ENCODE data around the gene USP30. TPM values are rescaled to one million over a fixed set of nuclear protein-coding genes. Genes with fewer than 3 reads are reported as not detected.
A peak's percentile ranks its signal among the peaks of the same experiment; 100 is the strongest.

USP30 gene
- total and polyA plus RNA-seq, 7 experiments from 2014 or later = 7.8 to 15.7 (median 12.9) TPM

DNA sequence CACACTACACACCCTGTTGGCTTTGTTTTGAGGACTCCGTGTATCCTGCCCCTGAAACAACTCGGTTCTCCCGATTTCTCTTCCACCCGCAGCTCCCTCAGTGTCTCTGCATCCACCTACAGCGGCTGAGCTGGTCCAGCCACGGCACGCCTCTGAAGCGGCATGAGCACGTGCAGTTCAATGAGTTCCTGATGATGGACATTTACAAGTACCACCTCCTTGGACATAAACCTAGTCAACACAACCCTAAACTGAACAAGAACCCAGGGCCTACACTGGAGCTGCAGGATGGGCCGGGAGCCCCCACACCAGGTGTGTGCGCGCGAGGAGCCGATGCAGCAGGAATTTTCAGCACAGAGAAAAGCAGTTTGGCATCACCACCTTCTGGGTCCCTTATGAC lies 30.4 kb downstream of the USP30 start:
- Mint-ChIP-seq H3K4me1 (no peaks in the 10 kb centered on the region), H3K36me3 (peaks cover 17 to 60% (median 42%) of the 10 kb centered on the region in 5 donors), H3K4me3 (no peak overlapping the region), H3K9me3 (peaks cover 0 to 23% (median 7%) of the 10 kb centered on the region in 11 donors), H3K27me3 (no peaks in the 10 kb centered on the region), H3K27ac (no peak overlapping the region)
- intact Hi-C loops (cut with micrococcal nuclease) = no loop called here
- no peak overlapping the region for H3K27ac ChIP-seq (ENCODE audit: low read depth, low read length)
- DNase-seq (no peak), ATAC-seq (no peak)
- H3K27me3 ChIP-seq (ENCODE audit: control insufficient read depth in 2 of 2, insufficient read depth in 2 of 2, low read length in 2 of 2) = no peaks in the 10 kb centered on the region
- CTCF ChIA-PET = no interaction called here
- H3K9me3 ChIP-seq (ENCODE audit: control insufficient read depth in 2 of 3, low read length in 3 of 3) = no peaks in the 10 kb centered on the region
- no peak overlapping the region for H3K4me3 ChIP-seq (ENCODE audit: low read length)
- H3K36me3 ChIP-seq (ENCODE audit: control insufficient read depth in 2 of 3, insufficient read depth in 3 of 3, low read length in 3 of 3) = peaks cover 0 to 70% (median 0%) of the 10 kb centered on the region in 3 experiments
- POLR2A ChIA-PET = no interaction called here
- no peaks in the 10 kb centered on the region for H3K4me1 ChIP-seq (ENCODE audit: control insufficient read depth in 2 of 2, insufficient read depth in 2 of 2, low read length in 2 of 2)

DNA sequence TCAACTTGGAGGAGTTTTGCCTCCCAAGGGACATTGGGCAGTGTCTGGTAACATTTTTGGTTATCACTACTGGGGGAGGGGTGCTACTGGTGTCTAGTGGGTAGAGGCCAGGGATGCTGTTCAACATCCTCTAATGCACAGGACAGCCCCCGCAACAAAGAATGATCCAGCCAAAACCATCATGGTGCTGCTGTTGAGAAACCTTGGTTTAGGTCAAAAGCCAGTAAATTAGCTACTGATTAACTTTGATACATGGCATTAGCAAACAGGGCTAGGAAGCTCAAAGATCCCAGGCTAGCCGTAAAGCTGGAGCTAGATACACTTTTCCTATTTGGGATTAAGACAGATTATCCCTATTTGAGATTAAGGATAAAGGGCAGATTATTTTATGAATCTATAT lies 32.0 kb downstream of the USP30 start:
- H3K36me3 ChIP-seq (ENCODE audit: control insufficient read depth in 2 of 3, insufficient read depth in 3 of 3, low read length in 3 of 3) = peaks cover 0 to 87% (median 0%) of the 10 kb centered on the region in 3 experiments
- POLR2A ChIA-PET = interaction anchor here (0.6 to 1.1 kb wide), 2 partner anchors 30 to 213 kb away, joined by 4 to 5 read pairs; no protein-coding TSS in a partner anchor
- no peak for ATAC-seq

DNA sequence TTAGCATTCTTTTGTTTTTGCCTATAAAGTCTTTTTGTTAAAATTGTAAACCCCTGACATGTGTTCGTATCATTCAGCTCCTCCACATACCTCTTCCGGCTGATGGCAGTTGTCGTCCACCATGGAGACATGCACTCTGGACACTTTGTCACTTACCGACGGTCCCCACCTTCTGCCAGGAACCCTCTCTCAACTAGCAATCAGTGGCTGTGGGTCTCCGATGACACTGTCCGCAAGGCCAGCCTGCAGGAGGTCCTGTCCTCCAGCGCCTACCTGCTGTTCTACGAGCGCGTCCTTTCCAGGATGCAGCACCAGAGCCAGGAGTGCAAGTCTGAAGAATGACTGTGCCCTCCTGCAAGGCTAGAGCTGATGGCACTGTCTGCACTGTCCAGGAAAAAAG lies 33.2 kb downstream of the USP30 start:
- Histone ChIP-seq H3K36me3 (ENCODE audit: control insufficient read depth in 2 of 3, insufficient read depth in 3 of 3, low read length in 3 of 3) (peaks cover 0 to 90% (median 0%) of the 10 kb centered on the region in 3 experiments), H3K4me1 (ENCODE audit: control insufficient read depth in 2 of 2, insufficient read depth in 2 of 2, low read length in 2 of 2) (no peaks in the 10 kb centered on the region), H3K27me3 (ENCODE audit: control insufficient read depth in 2 of 2, insufficient read depth in 2 of 2, low read length in 2 of 2) (no peaks in the 10 kb centered on the region), H3K4me3 (ENCODE audit: low read length) (no peak overlapping the region), H3K27ac (ENCODE audit: low read depth, low read length) (peak overlapping the region; percentile 42), H3K9me3 (ENCODE audit: control insufficient read depth in 2 of 3, low read length in 3 of 3) (no peaks in the 10 kb centered on the region)
- POLR2A ChIA-PET = no interaction called here
- ATAC-seq = no peak
- Mint-ChIP-seq H3K4me3 (no peak overlapping the region), H3K36me3 (peaks cover 5 to 43% (median 19%) of the 10 kb centered on the region in 5 donors), H3K4me1 (peaks cover 0 to 4% (median 2%) of the 10 kb centered on the region in 7 donors), H3K9me3 (peaks cover 0 to 1% (median 0%) of the 10 kb centered on the region in 11 donors), H3K27ac (peak overlapping the region in 1 of 9 donors; percentile 38), H3K27me3 (no peaks in the 10 kb centered on the region)
- DNase-seq = no peak
- intact Hi-C loops (cut with micrococcal nuclease) = no loop called here
- CTCF ChIA-PET = interaction anchor here (1.0 kb wide), 1 partner anchor 9 kb away, joined by 3 read pairs; no protein-coding TSS in a partner anchor

More for the DNA sequence above, 32.0 kb downstream of the USP30 start:
- intact Hi-C loops (cut with micrococcal nuclease) = no loop called here
- no peak overlapping the region for H3K27ac Mint-ChIP-seq
- H3K27me3 ChIP-seq (ENCODE audit: control insufficient read depth in 2 of 2, insufficient read depth in 2 of 2, low read length in 2 of 2) = no peaks in the 10 kb centered on the region
- CTCF ChIA-PET = interaction anchor here (1.0 kb wide), 1 partner anchor 10 kb away, joined by 3 read pairs; no protein-coding TSS in a partner anchor
- peaks cover 12 to 54% (median 29%) of the 10 kb centered on the region in 5 donors for H3K36me3 Mint-ChIP-seq
- H3K27ac ChIP-seq (ENCODE audit: low read depth, low read length) = no peak overlapping the region
- no peaks in the 10 kb centered on the region for H3K4me1 ChIP-seq (ENCODE audit: control insufficient read depth in 2 of 2, insufficient read depth in 2 of 2, low read length in 2 of 2)
- no peaks in the 10 kb centered on the region for H3K27me3 Mint-ChIP-seq
- DNase-seq = no peak
- no peak overlapping the region for H3K4me3 Mint-ChIP-seq
- peaks cover 0 to 9% (median 3%) of the 10 kb centered on the region in 11 donors for H3K9me3 Mint-ChIP-seq
- H3K4me3 ChIP-seq (ENCODE audit: low read length) = no peak overlapping the region
- no peaks in the 10 kb centered on the region for H3K9me3 ChIP-seq (ENCODE audit: control insufficient read depth in 2 of 3, low read length in 3 of 3)
- no peaks in the 10 kb centered on the region for H3K4me1 Mint-ChIP-seq

DNA sequence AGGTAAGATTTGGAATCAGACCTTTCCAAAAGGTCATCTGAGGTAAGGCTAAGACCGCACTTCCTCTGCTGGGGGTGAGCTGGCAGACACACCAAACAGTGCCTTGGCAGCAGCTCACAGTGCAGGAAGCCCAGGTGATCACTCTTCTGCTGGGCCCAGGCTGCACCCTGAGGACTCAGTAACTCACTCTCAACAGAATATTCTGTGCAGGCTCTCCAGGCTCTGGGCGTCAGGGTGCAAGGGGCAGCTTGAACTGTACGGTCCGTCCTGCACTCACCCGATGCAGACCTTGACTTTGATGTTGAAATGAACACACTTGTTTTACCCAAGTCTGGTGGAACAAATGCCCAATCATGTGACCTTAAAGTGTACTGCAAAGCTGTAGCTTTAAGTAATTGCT lies 34.9 kb downstream of the USP30 start:
- peaks cover 9 to 16% (median 13%) of the 10 kb centered on the region in 7 donors for H3K4me1 Mint-ChIP-seq
- Histone ChIP-seq H3K27me3 (ENCODE audit: control insufficient read depth in 2 of 2, insufficient read depth in 2 of 2, low read length in 2 of 2) (no peaks in the 10 kb centered on the region), H3K27ac (ENCODE audit: low read depth, low read length) (no peak overlapping the region), H3K4me3 (ENCODE audit: low read length) (no peak overlapping the region), H3K4me1 (ENCODE audit: control insufficient read depth in 2 of 2, insufficient read depth in 2 of 2, low read length in 2 of 2) (peaks cover 5 to 8% of the 10 kb centered on the region in 2 donors), H3K9me3 (ENCODE audit: control insufficient read depth in 2 of 3, low read length in 3 of 3) (no peaks in the 10 kb centered on the region), H3K36me3 (ENCODE audit: control insufficient read depth in 2 of 3, insufficient read depth in 3 of 3, low read length in 3 of 3) (peaks cover 0 to 80% (median 0%) of the 10 kb centered on the region in 3 experiments)
- CTCF ChIA-PET = interaction anchor here (1.7 kb wide), 1 partner anchor 25 kb away, joined by 5 read pairs; no protein-coding TSS in a partner anchor
- intact Hi-C loops (cut with micrococcal nuclease) = no loop called here
- peaks cover 4 to 31% (median 6%) of the 10 kb centered on the region in 5 donors for H3K36me3 Mint-ChIP-seq
- POLR2A ChIA-PET = interaction anchor here (0.6 kb wide), 1 partner anchor 18 kb away, joined by 3 read pairs; no protein-coding TSS in a partner anchor
- ATAC-seq = no peak
- no peak for DNase-seq
- no peaks in the 10 kb centered on the region for H3K27me3 Mint-ChIP-seq
- peak overlapping the region in 3 of 9 donors; percentile 9 to 43 (median 41) for H3K27ac Mint-ChIP-seq
- H3K9me3 Mint-ChIP-seq = peaks cover 0 to 1% (median 0%) of the 10 kb centered on the region in 11 donors
- no peak overlapping the region for H3K4me3 Mint-ChIP-seq

DNA sequence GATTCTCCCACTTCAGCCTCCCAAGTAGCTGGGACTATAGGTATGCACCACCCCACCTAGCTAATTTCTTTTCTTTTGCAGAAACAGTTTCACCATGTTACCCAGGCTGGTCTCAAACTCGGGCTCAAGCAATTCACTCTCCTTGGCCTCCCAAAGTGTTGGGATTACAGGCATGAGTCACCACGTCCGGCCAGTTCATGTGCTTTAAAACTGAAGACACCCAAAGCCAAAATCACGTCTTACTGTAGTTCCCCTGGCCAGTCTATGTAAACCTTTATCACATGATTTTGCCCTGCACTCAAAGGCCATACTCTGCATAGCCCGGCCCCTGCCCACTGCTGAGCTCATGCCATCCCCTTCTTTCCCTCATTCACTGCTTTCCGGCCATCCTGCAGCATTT lies 36.4 kb downstream of the USP30 start:
- H3K36me3 ChIP-seq (ENCODE audit: control insufficient read depth in 2 of 3, insufficient read depth in 3 of 3, low read length in 3 of 3) = peaks cover 0 to 64% (median 0%) of the 10 kb centered on the region in 3 experiments
- H3K27me3 Mint-ChIP-seq = no peaks in the 10 kb centered on the region

DNA sequence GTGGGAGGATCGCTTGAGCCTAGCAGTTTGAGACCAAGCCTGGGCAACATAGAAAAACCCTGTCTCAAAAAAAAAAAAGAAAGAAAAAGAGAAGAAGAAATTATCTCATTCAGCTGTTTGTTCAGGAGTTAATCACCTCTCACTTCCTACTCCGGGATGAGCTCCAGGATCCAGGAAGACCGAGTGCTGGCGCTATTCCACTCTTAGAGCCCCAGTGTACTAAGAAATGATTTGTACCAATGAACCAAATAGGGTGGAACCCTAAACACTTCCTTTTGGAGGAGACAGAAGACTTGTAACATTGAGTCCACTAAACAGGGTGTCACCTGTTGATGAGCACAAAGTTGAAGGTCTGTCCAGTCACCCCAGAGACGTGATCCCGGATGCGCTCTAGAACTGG lies 37.3 kb downstream of the USP30 start:
- H3K4me1 ChIP-seq (ENCODE audit: control insufficient read depth in 2 of 2, insufficient read depth in 2 of 2, low read length in 2 of 2) = peaks cover 18% of the 10 kb centered on the region in 2 donors
- peak overlapping the region in 1 of 10 donors; percentile 20 for H3K4me3 Mint-ChIP-seq
- H3K27me3 Mint-ChIP-seq = no peaks in the 10 kb centered on the region
- H3K4me3 ChIP-seq (ENCODE audit: low read length) = no peak overlapping the region
- H3K9me3 Mint-ChIP-seq = peaks cover 0 to 1% (median 0%) of the 10 kb centered on the region in 11 donors
- intact Hi-C loops (cut with micrococcal nuclease) = loop anchor here (5.0 to 10.0 kb wide), 3 partner anchors 235 to 1525 kb away; partner anchors contain the start of genes SSH1 (in 1 of the 2) and TCTN1 (in 1 of the 2)
- H3K27ac Mint-ChIP-seq = peak overlapping the region in 6 of 9 donors; percentile 8 to 95 (median 33)
- peaks cover 0 to 15% (median 4%) of the 10 kb centered on the region in 5 donors for H3K36me3 Mint-ChIP-seq
- H3K36me3 ChIP-seq (ENCODE audit: control insufficient read depth in 2 of 3, insufficient read depth in 3 of 3, low read length in 3 of 3) = peaks cover 0 to 57% (median 0%) of the 10 kb centered on the region in 3 experiments
- CTCF ChIA-PET = interaction anchor here (0.8 kb wide), 1 partner anchor 453 kb away, joined by 3 read pairs; no protein-coding TSS in a partner anchor
- no peaks in the 10 kb centered on the region for H3K9me3 ChIP-seq (ENCODE audit: control insufficient read depth in 2 of 3, low read length in 3 of 3)
- DNase-seq = no peak
- POLR2A ChIA-PET = interaction anchor here (0.7 kb wide), 1 partner anchor 454 kb away, joined by 6 read pairs; no protein-coding TSS in a partner anchor
- H3K4me1 Mint-ChIP-seq = peaks cover 21 to 37% (median 34%) of the 10 kb centered on the region in 7 donors
- ATAC-seq = no peak
- H3K27ac ChIP-seq (ENCODE audit: low read depth, low read length) = no peak overlapping the region
- no peaks in the 10 kb centered on the region for H3K27me3 ChIP-seq (ENCODE audit: control insufficient read depth in 2 of 2, insufficient read depth in 2 of 2, low read length in 2 of 2)

More for the DNA sequence above, 36.4 kb downstream of the USP30 start:
- Mint-ChIP-seq H3K4me1 (peaks cover 20 to 32% (median 29%) of the 10 kb centered on the region in 7 donors), H3K36me3 (peaks cover 0 to 18% (median 4%) of the 10 kb centered on the region in 5 donors), H3K9me3 (peaks cover 0 to 1% (median 0%) of the 10 kb centered on the region in 11 donors), H3K4me3 (no peak overlapping the region), H3K27ac (peak overlapping the region in 5 of 9 donors; percentile 23 to 95 (median 39))
- intact Hi-C loops (cut with micrococcal nuclease) = no loop called here
- POLR2A ChIA-PET = no interaction called here
- ATAC-seq (no peak), DNase-seq (no peak)
- Histone ChIP-seq H3K4me1 (ENCODE audit: control insufficient read depth in 2 of 2, insufficient read depth in 2 of 2, low read length in 2 of 2) (peaks cover 18% of the 10 kb centered on the region in 2 donors), H3K9me3 (ENCODE audit: control insufficient read depth in 2 of 3, low read length in 3 of 3) (no peaks in the 10 kb centered on the region), H3K27me3 (ENCODE audit: control insufficient read depth in 2 of 2, insufficient read depth in 2 of 2, low read length in 2 of 2) (no peaks in the 10 kb centered on the region), H3K4me3 (ENCODE audit: low read length) (no peak overlapping the region), H3K27ac (ENCODE audit: low read depth, low read length) (no peak overlapping the region)
- CTCF ChIA-PET = interaction anchor here (1.7 kb wide), 1 partner anchor 23 kb away, joined by 5 read pairs; no protein-coding TSS in a partner anchor

Data from naive thymus-derived CD4-positive, alpha-beta T cell (primary cell).